Prostate gland (tissue), 2 donors: ENCODE results near the gene PSMB10. TPM values are rescaled to one million over a fixed set of nuclear protein-coding genes. Genes with fewer than 3 reads are reported as not detected.

Source experiments
- DNase-seq: peaks from one replicate; pipeline ENCODE4 v3.0.0-alpha.2; 2019; ENCODE audit warnings: low spot score
- H3K27ac ChIP-seq, 2 donors: fragments of 200-600 bp; sonication (generic); 2 replicates each; pipeline ENCODE4 v1.5.1; 2017 to 2019
- H3K27me3 ChIP-seq: fragments of 200-600 bp; sonication (generic); replicated peaks from 2 replicates; pipeline ENCODE4 v1.5.1; 2019; ENCODE audit not compliant: insufficient read depth
- H3K36me3 ChIP-seq, 2 donors: fragments of 200-600 bp; sonication (generic); 1 replicate in 1 of 2; 2 replicates in 1 of 2; pipeline versions ENCODE4 v1.5.1 to v1.8.1; 2017 to 2019
- H3K4me1 ChIP-seq: fragments of 200-600 bp; sonication (generic); replicated peaks from 2 replicates; pipeline ENCODE4 v1.5.1; 2019
- H3K4me3 ChIP-seq, 2 donors: fragments of 200-600 bp; sonication (generic); 2 replicates each; pipeline ENCODE4 v1.5.1; 2017 to 2019
- H3K9me3 ChIP-seq: fragments of 200-600 bp; sonication (generic); 2 replicates; pipeline ENCODE4 v1.5.1; 2017
- POLR2A ChIP-seq: fragments of 450-650 bp; IDR thresholded peaks from one replicate; pipeline ENCODE4 v1.6.1; 2016; ENCODE audit warnings: antibody characterized with exemption, mild to moderate bottlenecking
- POLR2AphosphoS5 ChIP-seq: sonication (generic); formaldehyde crosslinking; IDR thresholded peaks from one replicate; pipeline ENCODE4 v1.6.1; 2017; ENCODE audit warnings: antibody characterized with exemption
- WGBS: methylation state at CpG from one replicate; pipeline ENCODE4 v1.1.5; 2018; 5-methylcytosine and 5-hydroxymethylcytosine counted together
- intact Hi-C: fragments of 100-400 bp; cut with DNase I; formaldehyde crosslinking; loops from one replicate; pipeline ENCODE4 v1.14.2; 2022
- total RNA-seq, 2 donors: library from RNA; depleted of rRNA; stranded (reverse); fragments of >200 nt; gene quantifications; one replicate each; pipeline ENCODE4 v1.1.0, GENCODE V29; 2016
- TF ChIP-seq, protein P1 (sequence below), 4 experiments: fragments of 200-600 bp in 2 of 4; fragments of 450-650 bp in 2 of 4; sonication (generic) in 2 of 4; IDR thresholded peaks; 1 replicate in 3 of 4; 2 replicates in 1 of 4; pipeline ENCODE4 v1.5.1; 2016 to 2019; ENCODE audit warnings: antibody characterized with exemption in 4 of 4, mild to moderate bottlenecking in 2 of 4, moderate library complexity in 2 of 4

The PSMB10 gene
- total RNA-seq, 2 donors from 2014 or later, result 29.9 to 42.5 TPM

GRCh38 chr16:67914758-67915495 is 21.7 kb downstream of the PSMB10 start:
- 41% methylated on average over 7 of the region's 7 CpGs for WGBS
- TF ChIP-seq, protein P1, sequence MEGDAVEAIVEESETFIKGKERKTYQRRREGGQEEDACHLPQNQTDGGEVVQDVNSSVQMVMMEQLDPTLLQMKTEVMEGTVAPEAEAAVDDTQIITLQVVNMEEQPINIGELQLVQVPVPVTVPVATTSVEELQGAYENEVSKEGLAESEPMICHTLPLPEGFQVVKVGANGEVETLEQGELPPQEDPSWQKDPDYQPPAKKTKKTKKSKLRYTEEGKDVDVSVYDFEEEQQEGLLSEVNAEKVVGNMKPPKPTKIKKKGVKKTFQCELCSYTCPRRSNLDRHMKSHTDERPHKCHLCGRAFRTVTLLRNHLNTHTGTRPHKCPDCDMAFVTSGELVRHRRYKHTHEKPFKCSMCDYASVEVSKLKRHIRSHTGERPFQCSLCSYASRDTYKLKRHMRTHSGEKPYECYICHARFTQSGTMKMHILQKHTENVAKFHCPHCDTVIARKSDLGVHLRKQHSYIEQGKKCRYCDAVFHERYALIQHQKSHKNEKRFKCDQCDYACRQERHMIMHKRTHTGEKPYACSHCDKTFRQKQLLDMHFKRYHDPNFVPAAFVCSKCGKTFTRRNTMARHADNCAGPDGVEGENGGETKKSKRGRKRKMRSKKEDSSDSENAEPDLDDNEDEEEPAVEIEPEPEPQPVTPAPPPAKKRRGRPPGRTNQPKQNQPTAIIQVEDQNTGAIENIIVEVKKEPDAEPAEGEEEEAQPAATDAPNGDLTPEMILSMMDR (IDR thresholded peaks at IDR 0.05), result no peak
- TF ChIP-seq POLR2A (no peak), POLR2AphosphoS5 (no peak)
- no peak overlapping the region for H3K4me3 ChIP-seq
- H3K36me3 ChIP-seq, result peaks cover 0 to 2% of the 10 kb centered on the region in 2 donors
- intact Hi-C loops, result no loop called here
- H3K27ac ChIP-seq, result no peak overlapping the region
- H3K9me3 ChIP-seq, result no peaks in the 10 kb centered on the region
- no peak for DNase-seq
- H3K4me1 ChIP-seq, result no peaks in the 10 kb centered on the region
- H3K27me3 ChIP-seq, result no peaks in the 10 kb centered on the region

GRCh38 chr16:67910158-67910557 is 26.5 kb downstream of the PSMB10 start:
- no peaks in the 10 kb centered on the region for H3K4me1 ChIP-seq
- no peaks in the 10 kb centered on the region for H3K27me3 ChIP-seq
- no peaks in the 10 kb centered on the region for H3K9me3 ChIP-seq
- intact Hi-C loops, result no loop called here
- H3K27ac ChIP-seq, result no peak overlapping the region
- H3K4me3 ChIP-seq, result no peak overlapping the region
- 74% methylated on average over 2 of the region's 2 CpGs for WGBS
- H3K36me3 ChIP-seq, result peaks cover 0 to 16% of the 10 kb centered on the region in 2 donors
- DNase-seq, result no peak
- TF ChIP-seq POLR2AphosphoS5, result no peak
- TF ChIP-seq POLR2A, result no peak
- TF ChIP-seq, protein P1 (IDR thresholded peaks at IDR 0.05), result no peak

GRCh38 chr16:67909056-67909742 is 27.5 kb downstream of the PSMB10 start:
- Histone ChIP-seq H3K36me3 (peaks cover 0 to 16% of the 10 kb centered on the region in 2 donors), H3K4me1 (no peaks in the 10 kb centered on the region), H3K9me3 (no peaks in the 10 kb centered on the region), H3K27me3 (no peaks in the 10 kb centered on the region), H3K27ac (no peak overlapping the region), H3K4me3 (no peak overlapping the region)
- WGBS, result 94% methylated on average over 36 of the region's 36 CpGs
- intact Hi-C loops, result no loop called here
- TF ChIP-seq POLR2A (no peak), POLR2AphosphoS5 (no peak)
- TF ChIP-seq, protein P1 (IDR thresholded peaks at IDR 0.05), result no peak
- no peak for DNase-seq

DNA sequence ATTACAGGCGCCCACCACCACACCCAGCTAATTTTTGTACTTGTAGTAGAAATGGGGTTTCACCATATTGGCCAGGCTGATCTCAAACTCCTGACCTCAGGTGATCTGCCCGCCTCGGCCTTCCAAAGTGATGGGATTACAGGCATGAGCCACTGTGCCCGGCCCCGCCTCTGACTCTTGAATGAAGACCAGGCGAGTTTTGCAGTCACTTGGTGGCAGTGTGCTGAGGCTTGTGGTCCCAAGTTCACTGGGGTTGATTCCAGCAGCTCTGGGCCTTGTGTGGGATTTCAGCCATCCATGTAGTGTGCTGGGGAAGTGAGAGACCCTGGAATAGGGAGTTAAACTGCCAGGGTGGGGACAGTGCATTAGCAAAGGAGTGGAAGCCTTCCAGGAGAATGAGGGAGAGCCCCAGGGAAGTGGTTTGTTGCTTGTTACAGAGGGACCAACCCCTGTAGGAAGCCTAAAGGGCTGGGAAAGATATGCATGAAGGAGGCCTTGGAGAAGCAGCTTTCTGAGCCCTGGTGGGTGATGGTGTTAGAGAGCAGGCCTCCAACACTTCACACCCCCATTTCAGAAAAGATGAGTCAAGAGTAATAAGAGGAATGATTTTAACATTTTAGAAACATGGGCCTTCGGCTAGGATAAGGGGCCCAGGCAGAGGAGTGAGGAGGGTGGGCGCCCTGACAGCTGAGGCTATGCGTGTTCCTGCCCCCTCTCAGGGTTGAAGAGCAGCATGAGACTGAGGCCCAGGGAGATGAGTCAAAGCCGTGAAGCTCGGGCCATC is 29.1 kb downstream of the PSMB10 start:
- WGBS, result 93% methylated on average over 11 of the region's 11 CpGs
- DNase-seq, result no peak
- H3K36me3 ChIP-seq, result peaks cover 0 to 16% of the 10 kb centered on the region in 2 donors
- H3K9me3 ChIP-seq, result no peaks in the 10 kb centered on the region
- TF ChIP-seq POLR2AphosphoS5 (no peak), POLR2A (no peak)
- TF ChIP-seq, protein P1 (IDR thresholded peaks at IDR 0.05), result no peak
- H3K27me3 ChIP-seq, result no peaks in the 10 kb centered on the region
- H3K4me3 ChIP-seq, result no peak overlapping the region
- no peak overlapping the region for H3K27ac ChIP-seq
- H3K4me1 ChIP-seq, result no peaks in the 10 kb centered on the region
- intact Hi-C loops, result no loop called here
